ENCODE data around the gene AHCY.

AHCY gene

DNA sequence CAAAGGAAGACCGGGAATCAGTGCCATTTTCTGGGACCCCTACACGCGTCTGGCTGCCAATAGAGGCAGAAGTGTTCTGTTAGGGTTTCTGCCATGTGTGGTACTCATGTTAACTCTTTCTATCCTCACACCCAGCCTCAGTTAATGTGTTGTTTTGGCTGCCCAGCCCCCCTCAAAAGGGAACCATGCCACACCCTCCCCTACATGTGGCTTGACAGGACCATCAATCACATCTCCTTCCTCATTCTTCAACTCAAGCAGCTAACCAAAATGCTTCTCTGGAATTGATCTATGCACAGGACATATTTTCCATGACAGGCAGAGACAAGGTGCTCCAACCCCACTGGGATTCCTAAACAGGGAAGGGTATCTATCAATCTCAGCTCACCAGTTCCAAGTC, 22.0 kb downstream of the AHCY start:
- H3K4me3 ChIP-seq (ENCODE audit: low read depth, low read length): no peak overlapping the region
- DNase-seq (ENCODE audit: low read depth): no peak
- TF ChIP-seq, protein P1, sequence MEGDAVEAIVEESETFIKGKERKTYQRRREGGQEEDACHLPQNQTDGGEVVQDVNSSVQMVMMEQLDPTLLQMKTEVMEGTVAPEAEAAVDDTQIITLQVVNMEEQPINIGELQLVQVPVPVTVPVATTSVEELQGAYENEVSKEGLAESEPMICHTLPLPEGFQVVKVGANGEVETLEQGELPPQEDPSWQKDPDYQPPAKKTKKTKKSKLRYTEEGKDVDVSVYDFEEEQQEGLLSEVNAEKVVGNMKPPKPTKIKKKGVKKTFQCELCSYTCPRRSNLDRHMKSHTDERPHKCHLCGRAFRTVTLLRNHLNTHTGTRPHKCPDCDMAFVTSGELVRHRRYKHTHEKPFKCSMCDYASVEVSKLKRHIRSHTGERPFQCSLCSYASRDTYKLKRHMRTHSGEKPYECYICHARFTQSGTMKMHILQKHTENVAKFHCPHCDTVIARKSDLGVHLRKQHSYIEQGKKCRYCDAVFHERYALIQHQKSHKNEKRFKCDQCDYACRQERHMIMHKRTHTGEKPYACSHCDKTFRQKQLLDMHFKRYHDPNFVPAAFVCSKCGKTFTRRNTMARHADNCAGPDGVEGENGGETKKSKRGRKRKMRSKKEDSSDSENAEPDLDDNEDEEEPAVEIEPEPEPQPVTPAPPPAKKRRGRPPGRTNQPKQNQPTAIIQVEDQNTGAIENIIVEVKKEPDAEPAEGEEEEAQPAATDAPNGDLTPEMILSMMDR (IDR thresholded peaks at IDR 0.05; ENCODE audit: control insufficient read depth, extremely low read depth, insufficient read depth): no peak

DNA sequence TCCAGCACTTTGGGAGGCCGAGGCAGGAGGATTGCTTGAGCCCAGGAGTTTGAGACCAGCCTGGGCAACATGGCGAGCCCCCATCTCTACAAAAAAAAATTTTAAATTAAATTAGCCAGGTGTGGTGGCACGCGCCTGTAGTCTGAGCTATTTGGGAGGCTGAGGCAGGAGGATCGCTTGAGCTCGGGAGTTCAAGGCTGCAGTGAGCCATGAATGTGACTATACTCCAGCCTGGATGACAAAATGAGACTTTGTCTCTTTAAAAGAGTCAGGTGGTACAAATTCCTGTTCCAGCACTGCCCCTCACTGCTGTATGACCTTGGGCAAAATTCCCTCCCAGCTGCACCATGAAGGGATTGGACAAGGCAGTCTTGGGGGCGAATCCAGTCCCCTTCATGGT, 28.5 kb downstream of the AHCY start:
- TF ChIP-seq, protein P1 (IDR thresholded peaks at IDR 0.05; ENCODE audit: control insufficient read depth, extremely low read depth, insufficient read depth): no peak
- DNase-seq (ENCODE audit: low read depth): no peak
- no peak overlapping the region for H3K4me3 ChIP-seq (ENCODE audit: low read depth, low read length)

- no peak overlapping the region for H3K4me3 ChIP-seq (ENCODE audit: low read depth, low read length)
- TF ChIP-seq, protein P1 (IDR thresholded peaks at IDR 0.05; ENCODE audit: control insufficient read depth, extremely low read depth, insufficient read depth): no peak
Observed at GRCh38 chr20:34271956-34272355, 31.2 kb downstream of the AHCY start.

GRCh38 chr20:34269996-34270627, 33.0 kb downstream of the AHCY start:
- no peak overlapping the region for H3K4me3 ChIP-seq (ENCODE audit: low read depth, low read length)
- DNase-seq (ENCODE audit: low read depth): peak; percentile 82
- TF ChIP-seq, protein P1 (IDR thresholded peaks at IDR 0.05; ENCODE audit: control insufficient read depth, extremely low read depth, insufficient read depth): no peak

More at GRCh38 chr20:34271956-34272355, 31.2 kb downstream of the AHCY start:
- DNase-seq (ENCODE audit: low read depth): no peak

DNA sequence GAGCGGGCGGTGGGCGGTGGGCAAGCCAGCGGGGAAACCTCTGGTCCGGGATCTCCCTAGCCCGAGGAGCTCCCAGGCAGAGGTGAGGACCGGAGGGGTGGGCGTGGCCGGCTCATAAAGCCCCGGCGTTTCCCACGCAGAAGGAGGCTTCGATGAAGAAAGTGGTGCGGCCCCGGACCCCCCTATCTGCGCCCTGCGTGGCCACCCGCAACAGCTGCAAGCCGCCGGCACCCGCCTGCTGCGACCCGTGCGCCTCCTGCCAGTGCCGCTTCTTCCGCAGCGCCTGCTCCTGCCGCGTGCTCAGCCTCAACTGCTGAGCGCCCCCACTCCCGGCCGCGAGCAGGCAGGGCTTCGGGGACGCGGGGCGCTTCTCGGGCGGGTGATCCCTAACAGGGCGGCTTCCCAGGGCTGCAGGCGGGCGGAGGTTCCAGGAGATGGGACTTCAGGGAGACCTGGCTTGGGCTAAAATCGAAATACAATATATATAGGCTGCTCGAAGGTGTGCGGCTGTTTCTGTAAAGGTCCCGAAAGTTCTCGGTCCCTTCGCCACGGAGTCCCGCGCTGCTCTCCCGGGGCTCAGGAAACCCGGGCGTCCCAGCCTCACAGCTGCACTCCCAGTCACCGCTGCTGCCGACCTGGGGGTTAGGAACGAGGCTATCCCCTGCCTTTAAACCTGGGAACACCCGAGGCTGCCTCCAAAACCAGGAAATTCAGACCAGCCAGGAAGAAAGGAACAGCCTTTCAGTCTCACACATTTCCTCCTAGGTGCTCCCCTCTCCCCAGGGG, 34.1 kb downstream of the AHCY start:
- TF ChIP-seq, protein P1 (IDR thresholded peaks at IDR 0.05; ENCODE audit: control insufficient read depth, extremely low read depth, insufficient read depth): no peak
- H3K4me3 ChIP-seq (ENCODE audit: low read depth, low read length): no peak overlapping the region
- DNase-seq (ENCODE audit: low read depth): no peak

GRCh38 chr20:34268145-34268544, 35.0 kb downstream of the AHCY start:
- TF ChIP-seq, protein P1 (IDR thresholded peaks at IDR 0.05; ENCODE audit: control insufficient read depth, extremely low read depth, insufficient read depth): no peak
- no peak overlapping the region for H3K4me3 ChIP-seq (ENCODE audit: low read depth, low read length)

More at GRCh38 chr20:34268145-34268544, 35.0 kb downstream of the AHCY start:
- DNase-seq (ENCODE audit: low read depth): no peak

Measured in LNCaP clone FGC (cell line).